ENCODE results near the gene NEDD4L.

- no peak for TF ChIP-seq ZNF707 (tag by site-specific recombination; IDR thresholded peaks at IDR 0.05)
- TF ChIP-seq SP2 (tag by site-specific recombination; IDR thresholded peaks at IDR 0.05), result no peak
- TF ChIP-seq ZNF571 (tag by site-specific recombination; IDR thresholded peaks at IDR 0.05), result no peak
- no peak for TF ChIP-seq CTCF (tag by site-specific recombination; IDR thresholded peaks at IDR 0.05)
Observed at GRCh38 chr18:58416014-58416703, 372.1 kb downstream of the NEDD4L start.
